ENCODE measurements around the gene USP13. TPM values are rescaled to one million over a fixed set of nuclear protein-coding genes. Genes with fewer than 3 reads are reported as not detected.

The USP13 gene
- total RNA-seq, 2 experiments from 2014 or later = 25.8 to 49.7 TPM

DNA sequence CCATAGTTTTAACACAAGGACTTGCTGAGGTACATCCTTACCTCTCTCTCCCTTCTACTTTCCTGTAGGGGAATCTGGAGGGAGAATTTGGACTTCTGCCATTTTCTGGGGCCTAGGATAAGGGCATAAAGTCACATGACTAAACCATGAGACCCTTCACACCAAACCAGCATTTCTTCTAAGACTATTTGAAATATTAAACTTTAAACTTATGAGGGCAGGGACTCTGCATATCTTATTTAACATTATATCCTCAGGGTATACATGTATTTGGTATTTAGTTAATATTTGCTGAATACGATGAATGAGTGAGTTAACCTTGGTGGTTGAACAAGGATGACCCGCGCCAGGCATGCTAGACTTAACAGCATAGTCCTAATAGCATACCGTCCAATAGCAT, 63.4 kb downstream of the USP13 start:
- Histone ChIP-seq H3K4me2 (ENCODE audit: low read length) (no peak overlapping the region), H3K9me3 (ENCODE audit: low read length) (no peaks in the 10 kb centered on the region), H4K20me1 (ENCODE audit: insufficient read depth, low read length) (no peaks in the 10 kb centered on the region), H3K4me3 (ENCODE audit: low read depth, low read length, poor library complexity, severe bottlenecking) (no peak overlapping the region), H2AFZ (ENCODE audit: low read length) (no peak overlapping the region), H3K79me2 (ENCODE audit: insufficient read depth, low read depth, low read length) (no peaks in the 10 kb centered on the region), H3K4me1 (ENCODE audit: insufficient read depth, low read length, poor library complexity, severe bottlenecking) (no peaks in the 10 kb centered on the region), H3K27ac (ENCODE audit: low read depth, low read length, poor library complexity, severe bottlenecking) (no peak overlapping the region), H3K9me2 (ENCODE audit: insufficient read depth, low read length) (no peaks in the 10 kb centered on the region), H3K36me3 (ENCODE audit: insufficient read depth, low read length) (peaks cover 69% of the 10 kb centered on the region)
- CTCF ChIA-PET (ENCODE audit: unreplicated experiment) = no interaction called here
- intact Hi-C loops (cut with micrococcal nuclease; ENCODE audit: unreplicated experiment) = no loop called here
- DNase-seq (ENCODE audit: low spot score) = no peak
- POLR2A ChIA-PET = interaction anchor here (0.7 kb wide), 1 partner anchor 8 kb away, joined by 3 read pairs; no protein-coding TSS in a partner anchor
- TF ChIP-seq, protein P1, sequence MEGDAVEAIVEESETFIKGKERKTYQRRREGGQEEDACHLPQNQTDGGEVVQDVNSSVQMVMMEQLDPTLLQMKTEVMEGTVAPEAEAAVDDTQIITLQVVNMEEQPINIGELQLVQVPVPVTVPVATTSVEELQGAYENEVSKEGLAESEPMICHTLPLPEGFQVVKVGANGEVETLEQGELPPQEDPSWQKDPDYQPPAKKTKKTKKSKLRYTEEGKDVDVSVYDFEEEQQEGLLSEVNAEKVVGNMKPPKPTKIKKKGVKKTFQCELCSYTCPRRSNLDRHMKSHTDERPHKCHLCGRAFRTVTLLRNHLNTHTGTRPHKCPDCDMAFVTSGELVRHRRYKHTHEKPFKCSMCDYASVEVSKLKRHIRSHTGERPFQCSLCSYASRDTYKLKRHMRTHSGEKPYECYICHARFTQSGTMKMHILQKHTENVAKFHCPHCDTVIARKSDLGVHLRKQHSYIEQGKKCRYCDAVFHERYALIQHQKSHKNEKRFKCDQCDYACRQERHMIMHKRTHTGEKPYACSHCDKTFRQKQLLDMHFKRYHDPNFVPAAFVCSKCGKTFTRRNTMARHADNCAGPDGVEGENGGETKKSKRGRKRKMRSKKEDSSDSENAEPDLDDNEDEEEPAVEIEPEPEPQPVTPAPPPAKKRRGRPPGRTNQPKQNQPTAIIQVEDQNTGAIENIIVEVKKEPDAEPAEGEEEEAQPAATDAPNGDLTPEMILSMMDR (conservative IDR thresholded peaks at IDR 0.05; ENCODE audit: low read length) = no peak
- no peak for TF ChIP-seq EZH2phosphoT487 (IDR thresholded peaks at IDR 0.05; ENCODE audit: borderline replicate concordance, low read depth, low read length)
- no TSS peak for BruUV-seq (replicated peaks)

DNA sequence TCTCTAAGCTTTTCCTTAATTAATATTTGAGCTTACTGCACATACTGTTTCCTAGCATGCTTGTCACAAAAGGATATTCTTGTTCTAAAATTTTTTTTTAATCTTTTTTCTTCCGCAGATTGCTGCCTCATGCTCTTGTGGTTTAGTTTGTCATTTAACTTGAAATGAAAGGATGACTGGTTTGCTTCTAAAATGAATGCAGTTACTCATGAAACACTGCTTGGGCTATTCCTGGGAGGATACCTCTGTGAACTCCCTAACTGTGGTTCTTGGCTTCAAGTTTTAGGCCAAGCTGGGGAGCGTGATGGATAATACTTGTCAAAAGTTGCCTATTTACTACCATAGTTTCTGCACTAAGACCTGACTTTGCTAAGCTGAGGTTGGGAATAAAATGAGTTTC, 64.0 kb downstream of the USP13 start:
- H3K36me3 ChIP-seq (ENCODE audit: insufficient read depth, low read length) = peaks cover 70% of the 10 kb centered on the region
- no peak overlapping the region for H3K4me2 ChIP-seq (ENCODE audit: low read length)
- TF ChIP-seq EZH2phosphoT487 (IDR thresholded peaks at IDR 0.05; ENCODE audit: borderline replicate concordance, low read depth, low read length) = no peak
- TF ChIP-seq, protein P1 (conservative IDR thresholded peaks at IDR 0.05; ENCODE audit: low read length) = no peak
- no peak overlapping the region for H3K27ac ChIP-seq (ENCODE audit: low read depth, low read length, poor library complexity, severe bottlenecking)
- no peak for DNase-seq (ENCODE audit: low spot score)
- CTCF ChIA-PET (ENCODE audit: unreplicated experiment) = no interaction called here
- intact Hi-C loops (cut with micrococcal nuclease; ENCODE audit: unreplicated experiment) = no loop called here
- no peaks in the 10 kb centered on the region for H4K20me1 ChIP-seq (ENCODE audit: insufficient read depth, low read length)
- H3K79me2 ChIP-seq (ENCODE audit: insufficient read depth, low read depth, low read length) = no peaks in the 10 kb centered on the region
- no peaks in the 10 kb centered on the region for H3K9me3 ChIP-seq (ENCODE audit: low read length)
- H2AFZ ChIP-seq (ENCODE audit: low read length) = no peak overlapping the region
- POLR2A ChIA-PET = interaction anchor here (0.5 to 0.7 kb wide), 2 partner anchors 8 to 571 kb away, joined by 3 read pairs; no protein-coding TSS in a partner anchor
- no peaks in the 10 kb centered on the region for H3K9me2 ChIP-seq (ENCODE audit: insufficient read depth, low read length)
- BruUV-seq (replicated peaks) = no TSS peak
- no peak overlapping the region for H3K4me3 ChIP-seq (ENCODE audit: low read depth, low read length, poor library complexity, severe bottlenecking)
- H3K4me1 ChIP-seq (ENCODE audit: insufficient read depth, low read length, poor library complexity, severe bottlenecking) = no peaks in the 10 kb centered on the region

DNA sequence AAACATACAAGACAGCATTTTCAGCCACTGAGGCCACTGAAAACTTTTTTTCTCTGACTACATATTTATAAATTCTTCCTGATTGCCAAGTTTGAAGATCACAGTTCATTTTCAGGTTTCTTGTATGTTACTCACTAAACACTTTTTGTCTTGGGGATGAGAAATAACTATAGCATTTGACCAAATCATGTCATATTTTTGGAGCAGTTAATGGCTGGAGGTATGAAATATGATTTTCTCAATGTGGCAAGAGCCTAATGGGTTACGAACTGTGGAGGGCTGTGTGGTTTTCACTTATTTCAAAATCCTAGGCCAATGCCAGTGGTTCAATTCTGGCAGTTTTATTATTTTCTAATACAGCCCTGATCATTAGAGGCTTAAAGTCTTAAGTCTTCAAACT, 64.4 kb downstream of the USP13 start:
- Histone ChIP-seq H3K9me3 (ENCODE audit: low read length) (no peaks in the 10 kb centered on the region), H3K36me3 (ENCODE audit: insufficient read depth, low read length) (peaks cover 70% of the 10 kb centered on the region), H3K4me1 (ENCODE audit: insufficient read depth, low read length, poor library complexity, severe bottlenecking) (no peaks in the 10 kb centered on the region), H4K20me1 (ENCODE audit: insufficient read depth, low read length) (no peaks in the 10 kb centered on the region), H3K9me2 (ENCODE audit: insufficient read depth, low read length) (no peaks in the 10 kb centered on the region), H3K4me3 (ENCODE audit: low read depth, low read length, poor library complexity, severe bottlenecking) (no peak overlapping the region), H2AFZ (ENCODE audit: low read length) (no peak overlapping the region), H3K27ac (ENCODE audit: low read depth, low read length, poor library complexity, severe bottlenecking) (no peak overlapping the region), H3K79me2 (ENCODE audit: insufficient read depth, low read depth, low read length) (no peaks in the 10 kb centered on the region), H3K4me2 (ENCODE audit: low read length) (no peak overlapping the region)
- CTCF ChIA-PET (ENCODE audit: unreplicated experiment) = no interaction called here
- TF ChIP-seq, protein P1 (conservative IDR thresholded peaks at IDR 0.05; ENCODE audit: low read length) = no peak
- TF ChIP-seq EZH2phosphoT487 (IDR thresholded peaks at IDR 0.05; ENCODE audit: borderline replicate concordance, low read depth, low read length) = no peak
- intact Hi-C loops (cut with micrococcal nuclease; ENCODE audit: unreplicated experiment) = no loop called here
- POLR2A ChIA-PET = interaction anchor here (0.5 to 1.2 kb wide), 3 partner anchors 9 to 572 kb away, joined by 3 to 4 read pairs (median 3); no protein-coding TSS in a partner anchor
- no peak for DNase-seq (ENCODE audit: low spot score)
- no TSS peak for BruUV-seq (replicated peaks)

Data from OCI-LY7 (cell line).